Left colon (tissue), 2 donors: Measurements from ENCODE around the gene MYO3B. TPM values are rescaled to one million over a fixed set of nuclear protein-coding genes. Genes with fewer than 3 reads are reported as not detected.
"Not testable (repeated sequence)": the region's sequence is repeated elsewhere in the genome, so short reads cannot be mapped to it uniquely, and the experiment has no call there.

Experiments used
- ATAC-seq: fragments of 200-7000 bp; cut with Tn5 transposase; one replicate; pipeline ENCODE4 v1.9.1; 2020; ENCODE audit warnings: mild to moderate bottlenecking, moderate library complexity
- DNase-seq, 2 donors: peaks; one replicate each; pipeline ENCODE4 v3.0.0-alpha.2; 2020
- intact Hi-C, 2 donors: fragments of 100-400 bp; cut with DNase I in 1 of 2; cut with micrococcal nuclease in 1 of 2; formaldehyde crosslinking; loops; one replicate each; pipeline versions ENCODE4 v1.11.2 to v1.14.0; 2022; cut with DNase I, micrococcal nuclease
- total RNA-seq, 2 donors: library from RNA; stranded (reverse); fragmentation: NEBNext Ultra II Directional; extraction: Animal tissue kit (Norgen Biotek cat#: 25700); gene quantifications; one replicate each; pipeline ENCODE4 v1.2.1, GENCODE V29; 2021
- donor health status: DM: no; HTN: no; CAD: no.
- donor health status: DM: yes; HTN: yes; CAD: no.

The MYO3B gene
- total RNA-seq, 2 donors from 2014 or later = 0.09 TPM; not detected in 1

- ATAC-seq (no peak), DNase-seq (no peak)
- intact Hi-C loops = no loop called here
Observed at GRCh38 chr2:170463206-170463537, 285.2 kb downstream of the MYO3B start.

GRCh38 chr2:170464268-170464667 is 286.3 kb downstream of the MYO3B start:
- no peak for DNase-seq
- intact Hi-C loops = no loop called here
- ATAC-seq = no peak

- ATAC-seq = no peak
- intact Hi-C loops = no loop called here
Observed at GRCh38 chr2:170465241-170465640, 287.3 kb downstream of the MYO3B start.

GRCh38 chr2:170466632-170467031 is 288.7 kb downstream of the MYO3B start:
- intact Hi-C loops = no loop called here

More at GRCh38 chr2:170465241-170465640, 287.3 kb downstream of the MYO3B start:
- no peak for DNase-seq

GRCh38 chr2:170467568-170468422 is 289.8 kb downstream of the MYO3B start:
- ATAC-seq (peak; percentile 68), DNase-seq (no peak)
- intact Hi-C loops = no loop called here

More at GRCh38 chr2:170466632-170467031, 288.7 kb downstream of the MYO3B start:
- DNase-seq (no peak), ATAC-seq (no peak)

GRCh38 chr2:170468557-170468956 is 290.6 kb downstream of the MYO3B start:
- ATAC-seq (peak; percentile 80), DNase-seq (no peak)
- intact Hi-C loops = no loop called here

GRCh38 chr2:170472498-170472897 is 294.6 kb downstream of the MYO3B start:
- DNase-seq, intact Hi-C loops, ATAC-seq: not testable (repeated sequence)

- intact Hi-C loops = no loop called here
- peak; percentile 64 to 75 for DNase-seq
- ATAC-seq = peak; percentile 96
Observed at GRCh38 chr2:170475878-170476277, 297.9 kb downstream of the MYO3B start.

- ATAC-seq = no peak
Observed at GRCh38 chr2:170477630-170478029, 299.7 kb downstream of the MYO3B start.

GRCh38 chr2:170481201-170481600 is 303.3 kb downstream of the MYO3B start:
- intact Hi-C loops = no loop called here
- DNase-seq = no peak
- no peak for ATAC-seq

More at GRCh38 chr2:170477630-170478029, 299.7 kb downstream of the MYO3B start:
- DNase-seq = no peak
- intact Hi-C loops = no loop called here

GRCh38 chr2:170484552-170484951 is 306.6 kb downstream of the MYO3B start:
- no peak for ATAC-seq
- intact Hi-C loops = no loop called here
- no peak for DNase-seq

GRCh38 chr2:170485254-170486026 is 307.5 kb downstream of the MYO3B start:
- DNase-seq = no peak
- ATAC-seq = peak; percentile 87
- intact Hi-C loops = no loop called here

- DNase-seq (no peak), ATAC-seq (no peak)
- intact Hi-C loops = no loop called here
Observed at GRCh38 chr2:170486730-170487129, 308.8 kb downstream of the MYO3B start.

- no peak for DNase-seq
- intact Hi-C loops = no loop called here
- no peak for ATAC-seq
Observed at GRCh38 chr2:170488807-170489206, 310.9 kb downstream of the MYO3B start.

GRCh38 chr2:170492010-170492409 is 314.1 kb downstream of the MYO3B start:
- ATAC-seq = no peak
- intact Hi-C loops = no loop called here
- DNase-seq = no peak

GRCh38 chr2:170493426-170494097 is 315.6 kb downstream of the MYO3B start:
- no peak for DNase-seq
- intact Hi-C loops = no loop called here

GRCh38 chr2:170495896-170496295 is 317.9 kb downstream of the MYO3B start:
- no peak for DNase-seq
- intact Hi-C loops = no loop called here
- no peak for ATAC-seq

More at GRCh38 chr2:170493426-170494097, 315.6 kb downstream of the MYO3B start:
- ATAC-seq = no peak

- ATAC-seq (no peak), DNase-seq (no peak)
- intact Hi-C loops = no loop called here
Observed at GRCh38 chr2:170498619-170499018, 320.7 kb downstream of the MYO3B start.

GRCh38 chr2:170500104-170500503 is 322.2 kb downstream of the MYO3B start:
- intact Hi-C loops = no loop called here
- DNase-seq (no peak), ATAC-seq (peak; percentile 88)
